ENCODE measurements around the gene LRIT1.

Gene LRIT1

DNA sequence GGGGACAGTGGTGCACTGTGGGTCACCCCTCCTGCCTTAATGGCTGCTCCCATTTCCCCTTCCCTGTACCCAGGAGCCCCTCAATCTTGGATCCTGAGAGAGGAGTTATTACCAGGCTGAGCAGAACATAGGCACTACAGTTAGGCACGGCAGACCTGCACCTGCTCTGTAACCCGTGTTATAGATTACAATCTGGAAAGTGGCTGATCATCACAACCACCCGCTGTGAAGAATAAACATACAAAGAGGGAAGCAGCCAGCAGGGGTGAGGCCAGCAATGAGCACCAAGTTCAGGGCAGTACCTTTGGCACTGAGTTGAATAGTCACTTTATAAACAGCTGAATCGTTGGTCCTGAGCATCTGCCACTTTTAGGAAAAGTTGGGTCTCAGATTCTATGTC, 45.3 kb downstream of the LRIT1 start:
- no peak for DNase-seq (ENCODE audit: low spot score)

DNA sequence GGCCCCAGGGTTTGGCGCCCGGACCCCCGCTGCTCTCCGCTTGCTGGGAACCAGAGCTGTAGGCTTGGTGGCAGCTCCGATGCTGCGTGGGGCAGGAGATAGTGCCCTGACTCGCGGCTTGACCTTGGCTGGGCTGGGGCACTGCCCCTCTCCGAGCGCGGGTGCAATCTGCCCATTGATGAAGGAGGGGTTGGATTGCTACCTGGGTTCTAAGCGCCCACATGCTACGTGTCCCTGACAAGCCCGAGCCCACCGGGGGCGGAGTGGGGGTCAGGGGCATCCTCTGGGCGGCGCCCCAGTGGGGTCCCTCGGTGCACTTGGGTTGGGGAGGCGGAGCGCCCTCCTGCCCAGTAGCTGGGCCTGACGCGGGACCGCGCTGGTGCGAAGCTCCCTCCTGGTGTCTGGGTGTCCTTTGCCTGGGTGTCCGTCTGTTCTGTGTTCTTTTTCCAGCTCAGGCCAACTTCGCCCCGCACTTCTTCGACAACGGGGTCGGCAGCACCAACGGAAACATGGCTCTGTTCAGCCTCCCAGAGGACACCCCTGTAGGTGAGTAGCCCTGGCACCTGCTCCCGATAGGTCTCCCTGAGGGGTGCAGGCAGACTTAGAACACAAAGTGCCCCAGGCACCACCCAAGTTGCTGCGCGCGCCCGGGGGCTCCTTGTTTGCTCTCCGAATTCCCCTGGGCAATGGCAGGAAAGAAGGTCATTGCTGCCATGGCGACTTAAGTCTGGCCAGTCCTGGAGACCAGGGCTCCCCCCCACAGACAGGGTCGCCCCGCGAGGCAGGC, 46.1 kb downstream of the LRIT1 start:
- TF ChIP-seq, protein P1, sequence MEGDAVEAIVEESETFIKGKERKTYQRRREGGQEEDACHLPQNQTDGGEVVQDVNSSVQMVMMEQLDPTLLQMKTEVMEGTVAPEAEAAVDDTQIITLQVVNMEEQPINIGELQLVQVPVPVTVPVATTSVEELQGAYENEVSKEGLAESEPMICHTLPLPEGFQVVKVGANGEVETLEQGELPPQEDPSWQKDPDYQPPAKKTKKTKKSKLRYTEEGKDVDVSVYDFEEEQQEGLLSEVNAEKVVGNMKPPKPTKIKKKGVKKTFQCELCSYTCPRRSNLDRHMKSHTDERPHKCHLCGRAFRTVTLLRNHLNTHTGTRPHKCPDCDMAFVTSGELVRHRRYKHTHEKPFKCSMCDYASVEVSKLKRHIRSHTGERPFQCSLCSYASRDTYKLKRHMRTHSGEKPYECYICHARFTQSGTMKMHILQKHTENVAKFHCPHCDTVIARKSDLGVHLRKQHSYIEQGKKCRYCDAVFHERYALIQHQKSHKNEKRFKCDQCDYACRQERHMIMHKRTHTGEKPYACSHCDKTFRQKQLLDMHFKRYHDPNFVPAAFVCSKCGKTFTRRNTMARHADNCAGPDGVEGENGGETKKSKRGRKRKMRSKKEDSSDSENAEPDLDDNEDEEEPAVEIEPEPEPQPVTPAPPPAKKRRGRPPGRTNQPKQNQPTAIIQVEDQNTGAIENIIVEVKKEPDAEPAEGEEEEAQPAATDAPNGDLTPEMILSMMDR (IDR thresholded peaks at IDR 0.05; ENCODE audit: extremely low read depth, missing control alignments) = no peak
- no peak for DNase-seq (ENCODE audit: low spot score)

More for the DNA sequence above, 45.3 kb downstream of the LRIT1 start:
- TF ChIP-seq, protein P1 (IDR thresholded peaks at IDR 0.05; ENCODE audit: extremely low read depth, missing control alignments) = no peak

DNA sequence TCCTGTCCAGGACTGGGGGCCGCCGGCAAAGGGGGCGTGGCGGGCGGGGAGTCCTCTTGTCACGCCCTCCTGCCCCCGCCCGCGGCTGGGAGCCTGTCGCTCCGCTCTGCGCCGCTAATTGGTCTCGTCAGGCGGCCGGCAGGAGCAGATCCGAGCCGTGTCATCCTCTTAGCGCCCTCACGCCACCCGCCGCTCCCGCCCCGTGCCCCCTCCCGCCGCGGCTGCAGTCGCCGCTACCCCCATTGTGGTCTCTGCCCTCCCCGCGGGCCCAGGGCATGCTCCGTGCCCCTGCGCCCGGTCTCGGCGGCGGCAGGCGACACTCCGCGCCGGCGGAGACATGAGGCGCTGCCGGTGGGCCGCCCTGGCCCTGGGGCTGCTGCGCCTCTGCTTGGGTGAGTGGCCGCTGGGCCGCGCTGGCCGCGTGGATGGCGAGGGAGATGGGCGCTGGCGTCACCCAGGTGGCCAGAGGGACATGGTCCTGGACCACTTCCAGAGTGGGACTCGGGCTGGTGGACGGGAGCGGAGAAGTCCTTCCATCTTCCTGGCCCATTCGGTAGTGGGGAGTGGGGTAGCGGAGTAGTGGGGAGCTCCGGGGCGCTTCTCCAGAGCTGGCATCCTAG, 46.8 kb downstream of the LRIT1 start, which contains the start of gene CDHR1:
CDHR1 (plus strand) TSS at position 114 of the 620 bp plus-strand sequence; CDS start at position 338, 224 bp downstream.
- TF ChIP-seq, protein P1 (IDR thresholded peaks at IDR 0.05; ENCODE audit: extremely low read depth, missing control alignments) = no peak
- DNase-seq (ENCODE audit: low spot score) = peak; percentile 78

DNA sequence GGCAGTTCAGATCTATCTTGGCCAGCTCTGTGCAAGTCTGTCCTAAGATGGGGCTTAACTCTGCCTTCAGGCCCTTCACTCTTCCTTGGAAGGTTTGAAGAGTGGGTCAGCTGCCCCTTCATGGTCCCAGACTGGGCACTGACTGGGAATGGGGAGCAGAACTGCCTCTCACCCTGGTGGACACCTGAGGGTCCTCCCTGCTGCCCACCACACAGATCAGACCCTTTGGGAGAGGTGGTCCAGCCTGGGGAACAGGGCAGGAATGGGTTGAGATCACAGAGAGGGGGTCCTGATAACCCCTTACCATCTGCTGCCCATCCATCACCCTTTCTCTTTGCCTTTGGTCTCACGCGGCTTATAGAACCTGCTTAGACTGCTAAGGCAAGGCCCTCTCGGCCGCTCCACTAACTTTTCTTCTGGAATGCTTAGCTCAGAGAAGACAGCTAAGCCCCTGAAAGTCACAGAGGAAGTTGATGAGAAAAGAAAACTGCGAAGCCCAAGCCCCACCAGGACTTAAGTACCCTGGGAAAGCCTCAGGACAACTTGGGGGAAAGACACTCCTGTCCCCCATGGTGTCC, 47.4 kb downstream of the LRIT1 start:
- TF ChIP-seq, protein P1 (IDR thresholded peaks at IDR 0.05; ENCODE audit: extremely low read depth, missing control alignments) = no peak
- no peak for DNase-seq (ENCODE audit: low spot score)

DNA sequence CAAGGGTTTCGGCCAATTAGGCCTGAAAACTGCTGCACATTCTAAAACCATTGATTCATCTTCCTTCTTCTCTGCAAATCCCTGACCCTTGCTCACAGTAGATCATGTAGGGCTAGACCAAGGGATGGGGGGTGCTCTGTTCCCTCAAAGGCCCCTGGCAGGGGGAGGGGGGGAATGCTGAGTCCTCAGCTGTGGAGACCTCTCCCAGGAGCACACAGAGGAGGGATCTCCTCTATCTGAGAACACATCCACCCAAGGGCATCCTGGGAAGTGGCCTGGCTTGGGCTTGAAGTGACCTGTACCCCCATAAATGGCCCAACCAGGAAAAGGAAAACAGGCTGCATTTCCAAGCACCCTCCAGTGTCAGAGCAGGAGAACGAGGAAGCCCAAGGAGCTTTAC, 48.0 kb downstream of the LRIT1 start:
- TF ChIP-seq, protein P1 (IDR thresholded peaks at IDR 0.05; ENCODE audit: extremely low read depth, missing control alignments) = no peak
- no peak for DNase-seq (ENCODE audit: low spot score)

DNA sequence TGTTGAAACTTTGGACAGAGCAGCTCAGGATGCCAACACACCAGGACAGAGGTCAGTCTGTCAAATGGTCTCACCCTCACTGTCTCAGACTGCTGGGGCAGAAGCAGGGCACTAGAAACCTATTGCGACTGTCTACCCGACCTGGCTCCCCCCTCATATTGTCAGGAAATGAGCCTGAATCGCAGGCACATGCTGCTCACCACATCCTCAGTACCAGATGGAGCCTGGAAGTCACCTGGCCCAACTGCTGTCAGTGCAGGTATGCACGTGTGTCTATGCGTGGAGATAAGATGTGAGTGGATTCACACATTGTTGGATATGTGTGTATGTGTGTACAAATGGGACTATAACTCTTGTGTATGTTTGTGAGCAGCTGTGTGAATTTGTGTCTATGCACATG, 50.2 kb downstream of the LRIT1 start:
- TF ChIP-seq, protein P1 (IDR thresholded peaks at IDR 0.05; ENCODE audit: extremely low read depth, missing control alignments) = no peak
- no peak for DNase-seq (ENCODE audit: low spot score)

DNA sequence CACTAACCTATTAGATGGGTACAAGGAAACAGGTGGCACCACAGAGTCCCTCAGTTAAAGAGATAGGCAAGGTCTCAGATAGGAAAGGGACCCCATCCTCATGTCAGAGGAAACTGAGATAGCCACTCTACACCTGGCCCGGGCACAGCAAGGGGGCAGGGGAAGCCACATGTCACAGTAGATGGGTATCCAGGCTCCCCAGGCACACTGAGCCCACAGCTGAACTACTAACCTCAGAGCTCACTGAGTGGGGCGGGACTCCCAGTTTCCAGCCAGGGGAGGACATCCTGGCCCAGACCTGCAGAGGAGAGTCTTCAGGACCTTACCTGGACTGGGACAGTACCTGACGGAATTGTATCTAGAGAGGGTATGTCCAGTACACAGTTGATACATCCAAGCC, 50.7 kb downstream of the LRIT1 start:
- TF ChIP-seq, protein P1 (IDR thresholded peaks at IDR 0.05; ENCODE audit: extremely low read depth, missing control alignments) = no peak
- DNase-seq (ENCODE audit: low spot score) = no peak
